GM23338 (cell line): ENCODE measurements around the gene NCOA1.

Experiments
- CTCF ChIP-seq, 2 experiments: fragments of 200-600 bp in 1 of 2; sonication (generic) in 1 of 2; conservative IDR thresholded peaks; 2 replicates each; pipeline versions ENCODE4 v1.5.1 to v1.6.1; 2016 to 2017; ENCODE audit warnings: antibody characterized with exemption in 2 of 2, low read depth in 2 of 2, mild to moderate bottlenecking in 2 of 2, moderate library complexity in 1 of 2
- EZH2 ChIP-seq: fragments of 200-600 bp; sonication (generic); IDR thresholded peaks from one replicate; pipeline ENCODE4 v1.8.0; 2017; ENCODE audit warnings: antibody characterized with exemption, mild to moderate bottlenecking, low read depth; ENCODE audit not compliant: unreplicated experiment
- EZH2phosphoT487 ChIP-seq: fragments of 200-600 bp; sonication (generic); IDR thresholded peaks from one replicate; pipeline ENCODE4 v1.8.1; 2018; ENCODE audit warnings: antibody characterized with exemption; ENCODE audit not compliant: unreplicated experiment
- JUNB ChIP-seq: IDR thresholded peaks from one replicate; pipeline ENCODE4 v1.6.1; 2016; ENCODE audit warnings: antibody characterized with exemption; ENCODE audit not compliant: unreplicated experiment
- POLR2AphosphoS5 ChIP-seq: IDR thresholded peaks from 2 replicates; pipeline ENCODE4 v1.6.1; 2016; ENCODE audit warnings: antibody characterized with exemption, low read depth
- REST ChIP-seq: IDR thresholded peaks from one replicate; pipeline ENCODE4 v1.6.1; 2018; ENCODE audit warnings: antibody characterized with exemption; ENCODE audit not compliant: unreplicated experiment

GRCh38 chr2:24461685-24462084 lies 29.4 kb upstream of the NCOA1 start:
- no peak for TF ChIP-seq CTCF (conservative IDR thresholded peaks at IDR 0.05; ENCODE audit: low read depth in 2 of 2)
- TF ChIP-seq POLR2AphosphoS5: no peak
- no peak for TF ChIP-seq EZH2
- no peak for TF ChIP-seq REST
- TF ChIP-seq EZH2phosphoT487: no peak
- TF ChIP-seq JUNB: no peak
